NCI-H1105 (cell line): ENCODE measurements around the gene BIRC5.
"Not testable (repeated sequence)": the region's sequence is repeated elsewhere in the genome, so short reads cannot be mapped to it uniquely, and the experiment has no call there.

Source experiments
- DNase-seq: peaks from one replicate; lab custom pipeline; 2025; lab: John Stamatoyannopoulos, UW

BIRC5 gene

DNA sequence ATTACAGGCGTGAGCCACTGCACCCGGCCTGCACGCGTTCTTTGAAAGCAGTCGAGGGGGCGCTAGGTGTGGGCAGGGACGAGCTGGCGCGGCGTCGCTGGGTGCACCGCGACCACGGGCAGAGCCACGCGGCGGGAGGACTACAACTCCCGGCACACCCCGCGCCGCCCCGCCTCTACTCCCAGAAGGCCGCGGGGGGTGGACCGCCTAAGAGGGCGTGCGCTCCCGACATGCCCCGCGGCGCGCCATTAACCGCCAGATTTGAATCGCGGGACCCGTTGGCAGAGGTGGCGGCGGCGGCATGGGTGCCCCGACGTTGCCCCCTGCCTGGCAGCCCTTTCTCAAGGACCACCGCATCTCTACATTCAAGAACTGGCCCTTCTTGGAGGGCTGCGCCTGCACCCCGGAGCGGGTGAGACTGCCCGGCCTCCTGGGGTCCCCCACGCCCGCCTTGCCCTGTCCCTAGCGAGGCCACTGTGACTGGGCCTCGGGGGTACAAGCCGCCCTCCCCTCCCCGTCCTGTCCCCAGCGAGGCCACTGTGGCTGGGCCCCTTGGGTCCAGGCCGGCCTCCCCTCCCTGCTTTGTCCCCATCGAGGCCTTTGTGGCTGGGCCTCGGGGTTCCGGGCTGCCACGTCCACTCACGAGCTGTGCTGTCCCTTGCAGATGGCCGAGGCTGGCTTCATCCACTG is at the start of gene BIRC5:
BIRC5 (plus strand) TSS at position 238 of the 690 bp plus-strand sequence; CDS start at position 302, 64 bp downstream.
- peak; percentile 87 for DNase-seq

- DNase-seq: no peak
Measured at GRCh38 chr17:78164748-78165607, 49.1 kb upstream of the BIRC5 start.

DNA sequence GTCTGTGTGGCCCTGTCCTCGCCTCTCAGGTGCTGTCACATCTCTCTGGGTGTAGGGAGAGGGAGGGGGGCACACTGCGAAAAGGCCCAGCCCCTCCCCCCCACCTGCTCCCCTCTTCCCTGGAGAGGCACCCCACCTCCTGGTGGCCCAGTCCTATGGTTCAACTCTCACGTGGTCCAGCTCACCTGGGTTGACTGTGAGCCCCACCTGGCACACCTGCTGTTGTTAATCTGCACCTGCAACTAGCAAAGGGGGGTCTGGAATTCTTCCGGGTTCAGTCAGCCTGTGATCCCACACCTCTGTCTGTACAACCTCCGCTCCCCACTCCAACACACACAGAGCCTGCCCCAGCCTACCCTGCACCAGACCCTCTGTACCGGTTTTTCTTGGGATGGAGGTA is 47.6 kb upstream of the BIRC5 start:
- no peak for DNase-seq

GRCh38 chr17:78168242-78168902 is 45.7 kb upstream of the BIRC5 start, which contains the start of gene SYNGR2:
Gene SYNGR2 (plus strand): TSS chr17:78168581. CDS start chr17:78168617, 36 bp downstream.
- DNase-seq: peak; percentile 76

GRCh38 chr17:78168903-78169793 is 44.9 kb upstream of the BIRC5 start:
- DNase-seq: no peak

DNA sequence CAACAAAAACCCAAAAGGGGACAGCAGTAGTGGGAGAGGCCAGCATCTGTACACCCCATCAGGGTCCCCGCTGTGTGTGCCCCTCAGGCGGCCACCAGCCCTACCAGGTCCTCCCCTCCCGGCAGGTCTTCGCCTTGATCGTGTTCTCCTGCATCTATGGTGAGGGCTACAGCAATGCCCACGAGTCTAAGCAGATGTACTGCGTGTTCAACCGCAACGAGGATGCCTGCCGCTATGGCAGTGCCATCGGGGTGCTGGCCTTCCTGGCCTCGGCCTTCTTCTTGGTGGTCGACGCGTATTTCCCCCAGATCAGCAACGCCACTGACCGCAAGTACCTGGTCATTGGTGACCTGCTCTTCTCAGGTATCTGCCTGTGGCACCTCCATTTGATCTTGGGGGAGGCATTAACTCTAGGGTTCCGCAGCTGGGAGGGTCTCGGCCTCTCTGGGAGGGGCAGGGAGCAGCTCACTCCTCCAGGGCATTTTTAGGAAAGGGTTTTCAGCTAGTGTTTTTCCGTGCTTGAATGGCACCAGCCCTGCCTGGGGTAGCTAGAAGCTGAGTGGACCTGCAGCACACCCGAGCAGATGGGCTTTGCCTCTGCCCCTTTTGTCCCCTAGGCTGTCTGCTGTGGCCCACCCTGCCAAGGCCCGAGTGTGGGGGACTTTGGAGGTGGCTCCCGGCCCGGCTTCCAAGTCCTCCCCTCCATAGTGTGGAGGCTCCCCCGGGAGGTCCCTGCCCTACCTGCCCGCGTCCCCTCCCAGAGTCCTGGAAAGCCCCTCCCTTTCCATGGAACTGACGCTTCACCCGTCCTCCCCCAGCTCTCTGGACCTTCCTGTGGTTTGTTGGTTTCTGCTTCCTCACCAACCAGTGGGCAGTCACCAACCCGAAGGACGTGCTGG is 43.1 kb upstream of the BIRC5 start:
- no peak for DNase-seq

DNA sequence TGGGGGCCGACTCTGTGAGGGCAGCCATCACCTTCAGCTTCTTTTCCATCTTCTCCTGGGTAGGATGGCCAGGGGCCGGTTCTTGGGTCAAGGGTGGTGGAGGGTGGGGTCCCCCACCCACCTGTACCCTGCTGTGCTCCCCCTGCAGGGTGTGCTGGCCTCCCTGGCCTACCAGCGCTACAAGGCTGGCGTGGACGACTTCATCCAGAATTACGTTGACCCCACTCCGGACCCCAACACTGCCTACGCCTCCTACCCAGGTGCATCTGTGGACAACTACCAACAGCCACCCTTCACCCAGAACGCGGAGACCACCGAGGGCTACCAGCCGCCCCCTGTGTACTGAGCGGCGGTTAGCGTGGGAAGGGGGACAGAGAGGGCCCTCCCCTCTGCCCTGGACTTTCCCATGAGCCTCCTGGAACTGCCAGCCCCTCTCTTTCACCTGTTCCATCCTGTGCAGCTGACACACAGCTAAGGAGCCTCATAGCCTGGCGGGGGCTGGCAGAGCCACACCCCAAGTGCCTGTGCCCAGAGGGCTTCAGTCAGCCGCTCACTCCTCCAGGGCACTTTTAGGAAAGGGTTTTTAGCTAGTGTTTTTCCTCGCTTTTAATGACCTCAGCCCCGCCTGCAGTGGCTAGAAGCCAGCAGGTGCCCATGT is 42.3 kb upstream of the BIRC5 start:
- not testable (repeated sequence) for DNase-seq

DNA sequence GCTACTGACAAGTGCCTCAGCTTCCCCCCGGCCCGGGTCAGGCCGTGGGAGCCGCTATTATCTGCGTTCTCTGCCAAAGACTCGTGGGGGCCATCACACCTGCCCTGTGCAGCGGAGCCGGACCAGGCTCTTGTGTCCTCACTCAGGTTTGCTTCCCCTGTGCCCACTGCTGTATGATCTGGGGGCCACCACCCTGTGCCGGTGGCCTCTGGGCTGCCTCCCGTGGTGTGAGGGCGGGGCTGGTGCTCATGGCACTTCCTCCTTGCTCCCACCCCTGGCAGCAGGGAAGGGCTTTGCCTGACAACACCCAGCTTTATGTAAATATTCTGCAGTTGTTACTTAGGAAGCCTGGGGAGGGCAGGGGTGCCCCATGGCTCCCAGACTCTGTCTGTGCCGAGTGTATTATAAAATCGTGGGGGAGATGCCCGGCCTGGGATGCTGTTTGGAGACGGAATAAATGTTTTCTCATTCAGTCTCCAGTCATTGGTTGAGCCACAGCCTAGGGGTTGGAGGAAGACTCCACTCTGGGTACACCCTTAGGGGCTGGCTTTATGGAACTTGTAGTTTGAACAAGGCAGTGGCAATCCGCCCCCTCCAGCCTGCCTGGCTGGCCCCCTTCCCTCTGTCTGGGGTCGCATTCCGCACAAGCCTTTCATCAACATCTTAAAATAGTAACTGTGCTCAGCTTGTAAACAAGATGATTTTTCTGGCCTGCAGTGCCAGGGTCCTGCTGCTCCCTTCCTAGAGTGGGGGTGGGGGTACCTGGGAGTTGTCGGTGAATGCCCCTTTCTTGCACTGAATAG is 41.6 kb upstream of the BIRC5 start:
- DNase-seq: no peak

- no peak for DNase-seq
Measured at GRCh38 chr17:78173097-78173715, 40.8 kb upstream of the BIRC5 start.

- no peak for DNase-seq
Measured at GRCh38 chr17:78174346-78174869, 39.6 kb upstream of the BIRC5 start.

- DNase-seq: no peak
Measured at GRCh38 chr17:78174870-78175642, 39.0 kb upstream of the BIRC5 start.

- no peak for DNase-seq
Measured at GRCh38 chr17:78175643-78175981, 38.4 kb upstream of the BIRC5 start.

- DNase-seq: no peak
Measured at GRCh38 chr17:78176548-78177025, 37.5 kb upstream of the BIRC5 start.

DNA sequence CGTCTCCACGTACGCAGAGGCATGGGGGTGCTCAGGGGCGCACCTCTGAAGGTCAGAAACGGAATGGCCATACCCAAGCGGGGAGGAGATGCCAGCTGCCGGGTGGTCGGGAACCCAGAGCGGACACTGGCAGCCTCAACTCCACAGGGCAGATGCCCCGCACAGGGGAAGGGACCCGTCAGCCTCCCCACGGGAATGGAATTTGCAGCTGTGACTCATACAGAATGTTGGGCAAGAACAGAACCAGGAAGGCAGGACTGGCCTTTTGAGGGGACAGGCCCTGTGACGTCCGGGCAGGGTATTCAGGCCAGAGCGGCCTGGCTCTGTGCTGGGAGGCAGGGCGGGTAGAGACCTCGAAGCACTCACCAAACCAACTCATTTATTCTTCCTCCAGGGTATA is 34.7 kb upstream of the BIRC5 start:
- DNase-seq: no peak

GRCh38 chr17:78180083-78180482 is 34.0 kb upstream of the BIRC5 start:
- no peak for DNase-seq

GRCh38 chr17:78180508-78180907 is 33.5 kb upstream of the BIRC5 start:
- DNase-seq: no peak

GRCh38 chr17:78182504-78182903 is 31.5 kb upstream of the BIRC5 start:
- DNase-seq: no peak

DNA sequence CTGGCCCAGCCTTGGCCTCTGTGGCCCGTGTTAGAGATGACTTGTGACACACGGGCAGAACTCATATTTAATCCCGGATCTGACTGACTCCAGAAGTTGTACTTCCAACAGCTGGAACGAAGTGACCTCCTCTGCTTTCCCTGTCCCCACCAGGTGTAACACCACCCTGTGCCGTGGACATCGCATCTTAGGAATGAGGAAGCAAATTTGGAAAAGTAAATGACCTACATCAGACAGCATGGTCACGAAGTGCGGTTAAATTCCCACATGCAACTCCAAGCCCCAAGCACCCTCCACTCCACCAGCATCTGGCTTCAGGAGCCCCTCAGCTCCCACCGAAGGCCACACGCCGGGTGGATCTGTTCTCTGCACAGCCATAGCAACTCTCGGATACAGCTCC is 30.1 kb upstream of the BIRC5 start:
- DNase-seq: no peak
